Stimulated activated naive CD8-positive, alpha-beta T cell treated with anti-CD3 and anti-CD28 coated beads, Interleukin-15, amount 100 ng/mL, for 72 hours (primary cell): ENCODE data around the gene HYCC1.
"Not testable (repeated sequence)": the region's sequence is repeated elsewhere in the genome, so short reads cannot be mapped to it uniquely, and the experiment has no call there.

Experiments used
- ATAC-seq: fragments of 150-1000 bp; cut with Tn5 transposase; 2 replicates; pipeline ENCODE4 v1.10.0; 2021; ENCODE audit warnings: mild to moderate bottlenecking, moderate library complexity
- DNase-seq, 2 donors: peaks; one replicate each; pipeline ENCODE4 v3.0.0; 2021 to 2022
- H3K27ac Mint-ChIP-seq, 2 donors: one replicate each; pipeline ENCODE4 v1.8.0; 2022; ENCODE audit warnings: mild to moderate bottlenecking in 2 of 2, mixed read lengths in 2 of 2, moderate library complexity in 2 of 2
- H3K27me3 Mint-ChIP-seq: one replicate; pipeline ENCODE4 v1.8.0; 2022; ENCODE audit warnings: mixed read lengths
- H3K4me1 Mint-ChIP-seq: one replicate; pipeline ENCODE4 v1.8.0; 2022; ENCODE audit warnings: mild to moderate bottlenecking, mixed read lengths
- H3K4me3 Mint-ChIP-seq, 2 donors: one replicate each; pipeline ENCODE4 v1.8.0; 2022; ENCODE audit warnings: mild to moderate bottlenecking in 2 of 2, mixed read lengths in 2 of 2, moderate library complexity in 1 of 2
- H3K9me3 Mint-ChIP-seq, 2 donors: one replicate each; pipeline ENCODE4 v1.8.0; 2022; ENCODE audit warnings: mixed read lengths in 2 of 2

The HYCC1 gene

GRCh38 chr7:23013715-23014649 is at the start of gene HYCC1:
Gene HYCC1, minus strand, starts transcription at chr7:23014130. Its CDS starts 23,019 bp downstream, at chr7:22991111.
- Mint-ChIP-seq H3K9me3 (peaks cover 0 to 5% of the 10 kb centered on the region in 2 donors), H3K27me3 (peaks cover 6% of the 10 kb centered on the region), H3K27ac (peak within 1 kb of the TSS; percentile 89), H3K4me1 (peaks cover 28% of the 10 kb centered on the region), H3K4me3 (peak within 1 kb of the TSS; percentile 89 to 91)
- peak; percentile 99 for ATAC-seq
- peak; percentile 99 to 100 for DNase-seq

GRCh38 chr7:23062452-23062851 is 48.5 kb upstream of the HYCC1 start:
- ATAC-seq: no peak
- no peaks in the 10 kb centered on the region for H3K9me3 Mint-ChIP-seq
- H3K27me3 Mint-ChIP-seq: no peaks in the 10 kb centered on the region
- no peak for DNase-seq
- H3K4me3 Mint-ChIP-seq: no peak overlapping the region
- H3K4me1 Mint-ChIP-seq: no peaks in the 10 kb centered on the region
- no peak overlapping the region for H3K27ac Mint-ChIP-seq

- Mint-ChIP-seq H3K4me3 (no peak overlapping the region), H3K4me1 (no peaks in the 10 kb centered on the region), H3K27me3 (no peaks in the 10 kb centered on the region), H3K9me3 (no peaks in the 10 kb centered on the region), H3K27ac (no peak overlapping the region)
- DNase-seq (no peak), ATAC-seq (no peak)
Measured at GRCh38 chr7:23061327-23061726, 47.4 kb upstream of the HYCC1 start.

- no peaks in the 10 kb centered on the region for H3K27me3 Mint-ChIP-seq
- no peaks in the 10 kb centered on the region for H3K4me1 Mint-ChIP-seq
- no peak overlapping the region for H3K4me3 Mint-ChIP-seq
- ATAC-seq (no peak), DNase-seq (no peak)
- H3K27ac Mint-ChIP-seq: peak overlapping the region in 1 of 2 donors; percentile 83
- H3K9me3 Mint-ChIP-seq: no peaks in the 10 kb centered on the region
Measured at GRCh38 chr7:23058408-23059096, 44.6 kb upstream of the HYCC1 start.

GRCh38 chr7:23055582-23056178 is 41.8 kb upstream of the HYCC1 start:
- H3K9me3 Mint-ChIP-seq: no peaks in the 10 kb centered on the region
- peak; percentile 92 for ATAC-seq
- H3K27ac Mint-ChIP-seq: no peak overlapping the region
- H3K4me1 Mint-ChIP-seq: peaks cover 6% of the 10 kb centered on the region
- no peaks in the 10 kb centered on the region for H3K27me3 Mint-ChIP-seq
- H3K4me3 Mint-ChIP-seq: no peak overlapping the region
- peak; percentile 46 to 60 for DNase-seq

GRCh38 chr7:23051124-23051485 is 37.2 kb upstream of the HYCC1 start:
- Mint-ChIP-seq H3K27ac (peak overlapping the region; percentile 36 to 79), H3K4me1 (peaks cover 11% of the 10 kb centered on the region)
- not testable (repeated sequence) for ATAC-seq, H3K4me3 Mint-ChIP-seq, DNase-seq, H3K27me3 Mint-ChIP-seq, H3K9me3 Mint-ChIP-seq

- not testable (repeated sequence) for H3K27me3 Mint-ChIP-seq, H3K4me3 Mint-ChIP-seq, DNase-seq, ATAC-seq, H3K27ac Mint-ChIP-seq, H3K9me3 Mint-ChIP-seq
- H3K4me1 Mint-ChIP-seq: peaks cover 11% of the 10 kb centered on the region
Measured at GRCh38 chr7:23046336-23046735, 32.4 kb upstream of the HYCC1 start.

- not testable (repeated sequence) for H3K27ac Mint-ChIP-seq, ATAC-seq, H3K4me3 Mint-ChIP-seq, H3K27me3 Mint-ChIP-seq, H3K9me3 Mint-ChIP-seq, DNase-seq, H3K4me1 Mint-ChIP-seq
Measured at GRCh38 chr7:23045086-23045485, 31.2 kb upstream of the HYCC1 start.

GRCh38 chr7:23044581-23044980 is 30.7 kb upstream of the HYCC1 start:
- DNase-seq: no peak
- no peaks in the 10 kb centered on the region for H3K27me3 Mint-ChIP-seq

GRCh38 chr7:23043441-23043840 is 29.5 kb upstream of the HYCC1 start:
- peak; percentile 69 for ATAC-seq
- H3K27ac Mint-ChIP-seq: peak overlapping the region in 1 of 2 donors; percentile 19
- no peak overlapping the region for H3K4me3 Mint-ChIP-seq
- no peak for DNase-seq
- no peaks in the 10 kb centered on the region for H3K27me3 Mint-ChIP-seq
- H3K9me3 Mint-ChIP-seq: no peaks in the 10 kb centered on the region
- no peaks in the 10 kb centered on the region for H3K4me1 Mint-ChIP-seq

More at GRCh38 chr7:23044581-23044980, 30.7 kb upstream of the HYCC1 start:
- Mint-ChIP-seq H3K4me3 (no peak overlapping the region), H3K4me1 (no peaks in the 10 kb centered on the region), H3K27ac (no peak overlapping the region), H3K9me3 (no peaks in the 10 kb centered on the region)
- no peak for ATAC-seq

- not testable (repeated sequence) for H3K27me3 Mint-ChIP-seq
Measured at GRCh38 chr7:23039674-23040073, 25.7 kb upstream of the HYCC1 start.

GRCh38 chr7:23035542-23036371 is 21.8 kb upstream of the HYCC1 start:
- not testable (repeated sequence) for ATAC-seq, H3K4me1 Mint-ChIP-seq, H3K4me3 Mint-ChIP-seq, DNase-seq, H3K27ac Mint-ChIP-seq, H3K9me3 Mint-ChIP-seq
- H3K27me3 Mint-ChIP-seq: peaks cover 19% of the 10 kb centered on the region

More at GRCh38 chr7:23039674-23040073, 25.7 kb upstream of the HYCC1 start:
- H3K4me1 Mint-ChIP-seq, ATAC-seq, DNase-seq, H3K27ac Mint-ChIP-seq, H3K9me3 Mint-ChIP-seq, H3K4me3 Mint-ChIP-seq: not testable (repeated sequence)

GRCh38 chr7:23027261-23027660 is 13.3 kb upstream of the HYCC1 start:
- H3K9me3 Mint-ChIP-seq: no peaks in the 10 kb centered on the region
- H3K4me3 Mint-ChIP-seq: no peak overlapping the region
- H3K27ac Mint-ChIP-seq: no peak overlapping the region
- H3K4me1 Mint-ChIP-seq: peaks cover 5% of the 10 kb centered on the region
- DNase-seq (no peak), ATAC-seq (no peak)
- peaks cover 43% of the 10 kb centered on the region for H3K27me3 Mint-ChIP-seq

GRCh38 chr7:23026164-23026563 is 12.2 kb upstream of the HYCC1 start:
- DNase-seq (no peak), ATAC-seq (no peak)
- Mint-ChIP-seq H3K27ac (no peak overlapping the region), H3K9me3 (no peaks in the 10 kb centered on the region), H3K4me1 (peaks cover 16% of the 10 kb centered on the region), H3K4me3 (no peak overlapping the region), H3K27me3 (peaks cover 45% of the 10 kb centered on the region)

- Mint-ChIP-seq H3K9me3 (no peaks in the 10 kb centered on the region), H3K4me1 (peaks cover 26% of the 10 kb centered on the region)
- no peak for ATAC-seq
Measured at GRCh38 chr7:23024454-23024853, 10.5 kb upstream of the HYCC1 start.

More at GRCh38 chr7:23024454-23024853, 10.5 kb upstream of the HYCC1 start:
- Mint-ChIP-seq H3K27me3 (peaks cover 45% of the 10 kb centered on the region), H3K4me3 (no peak overlapping the region), H3K27ac (no peak overlapping the region)
- DNase-seq: no peak
